Fibroblast of pulmonary artery (primary cell): ENCODE results near the gene NUDT9.
"Not testable (repeated sequence)": the region's sequence is repeated elsewhere in the genome, so short reads cannot be mapped to it uniquely, and the experiment has no call there.

Source experiments
- DNase-seq: peaks from one replicate; pipeline ENCODE4 v3.0.0-alpha.2; 2010; ENCODE audit warnings: low read depth
- H3K4me3 ChIP-seq: replicated peaks from 2 replicates; pipeline ENCODE4 v1.5.1; 2011; ENCODE audit warnings: low read depth, mild to moderate bottlenecking, control low read depth, low read length, moderate library complexity
- CTCF ChIP-seq: IDR thresholded peaks from 2 replicates; pipeline ENCODE4 v1.5.1; 2011; ENCODE audit warnings: mild to moderate bottlenecking, control low read depth, low read length, inconsistent platforms; ENCODE audit errors: missing control alignments

The NUDT9 gene

GRCh38 chr4:87469390-87469789 is 47.0 kb downstream of the NUDT9 start:
- no peak for TF ChIP-seq CTCF
- DNase-seq: peak; percentile 57
- no peak overlapping the region for H3K4me3 ChIP-seq

- DNase-seq: no peak
- TF ChIP-seq CTCF: no peak
- no peak overlapping the region for H3K4me3 ChIP-seq
Observed at GRCh38 chr4:87476934-87477333, 54.6 kb downstream of the NUDT9 start.

GRCh38 chr4:87478732-87479250 is 56.4 kb downstream of the NUDT9 start:
- no peak for DNase-seq
- TF ChIP-seq CTCF: no peak
- no peak overlapping the region for H3K4me3 ChIP-seq

GRCh38 chr4:87481377-87481776 is 59.0 kb downstream of the NUDT9 start:
- DNase-seq: no peak
- no peak for TF ChIP-seq CTCF
- no peak overlapping the region for H3K4me3 ChIP-seq

- not testable (repeated sequence) for DNase-seq, H3K4me3 ChIP-seq
Observed at GRCh38 chr4:87483247-87483646, 60.9 kb downstream of the NUDT9 start.

GRCh38 chr4:87488666-87489065 is 66.3 kb downstream of the NUDT9 start:
- not testable (repeated sequence) for DNase-seq, H3K4me3 ChIP-seq

- TF ChIP-seq CTCF: no peak
- no peak overlapping the region for H3K4me3 ChIP-seq
- DNase-seq: peak; percentile 53
Observed at GRCh38 chr4:87489678-87490077, 67.3 kb downstream of the NUDT9 start.

GRCh38 chr4:87490664-87491369 is 68.4 kb downstream of the NUDT9 start:
- no peak for DNase-seq
- no peak for TF ChIP-seq CTCF
- no peak overlapping the region for H3K4me3 ChIP-seq
